NT2/D1 (cell line): ENCODE results near the gene CACNA2D3.

Experiments
- SUZ12 ChIP-seq: IDR thresholded peaks from 2 replicates; pipeline ENCODE4 v1.6.1; 2011; ENCODE audit not compliant: insufficient read length, insufficient read depth; ENCODE audit errors: extremely low read depth
- YY1 ChIP-seq: IDR thresholded peaks from 2 replicates; pipeline ENCODE4 v1.6.1; 2011; ENCODE audit not compliant: insufficient read length, insufficient read depth

DNA sequence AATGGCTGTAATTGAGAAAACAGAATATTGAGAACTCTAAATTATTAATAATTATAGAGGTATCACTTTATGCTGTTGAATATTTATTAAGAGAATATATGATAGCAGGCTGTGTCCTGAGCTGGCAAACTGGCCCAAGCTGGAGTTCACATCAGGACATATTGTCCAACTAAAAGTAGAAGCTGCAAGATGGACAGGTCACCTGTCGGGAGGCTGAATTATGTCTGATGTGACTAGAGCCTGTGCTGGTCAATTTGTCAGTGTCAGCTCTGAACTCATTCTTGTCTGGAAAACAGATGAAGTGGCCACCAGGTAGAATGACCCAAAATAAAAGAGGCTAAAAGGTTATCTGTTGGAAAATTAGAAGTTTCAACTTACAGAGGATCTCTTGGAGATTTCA, 413.3 kb downstream of the CACNA2D3 start:
- TF ChIP-seq YY1 (no peak), SUZ12 (no peak)
